PC-9 (cell line): ENCODE data around the gene TCF3. TPM values are rescaled to one million over a fixed set of nuclear protein-coding genes. Genes with fewer than 3 reads are reported as not detected.

Experiments used
- BruUV-seq: library from RNA; stranded (reverse); fragments of 400-500 nt; replicated peaks from 2 replicates; lab custom pipeline; 2021; lab: Mats Ljungman, UMichigan
- CTCF ChIA-PET: fragments of 300-600 bp; sonication (Branson Sonifier 250); formaldehyde crosslinking; loops from one replicate; lab custom pipeline; 2022; ENCODE audit warnings: antibody characterized with exemption; lab: Charles Lee
- POLR2A ChIA-PET: fragments of 300-600 bp; sonication (Branson Sonifier 250); formaldehyde crosslinking; loops from one replicate; lab custom pipeline; 2022; ENCODE audit warnings: antibody characterized with exemption; ENCODE audit not compliant: unreplicated experiment; lab: Charles Lee
- DNase-seq, 2 experiments: peaks; one replicate each; pipeline versions ENCODE4 v3.0.0 to v3.0.0-alpha.2; 2015 to 2022; ENCODE audit warnings: mixed read lengths in 1 of 2
- H2AFZ ChIP-seq: fragments of 200-600 bp; sonication (generic); 2 replicates; pipeline ENCODE4 v1.8.1; 2017; ENCODE audit warnings: antibody characterized with exemption
- H3F3A ChIP-seq: fragments of 200-600 bp; sonication (generic); 2 replicates; pipeline ENCODE4 v1.8.1; 2017; ENCODE audit warnings: antibody characterized with exemption, mild to moderate bottlenecking, low read depth; ENCODE audit not compliant: insufficient read depth
- H3K27ac ChIP-seq: fragments of 200-600 bp; sonication (generic); 2 replicates; pipeline ENCODE4 v1.6.1; 2016; ENCODE audit warnings: mixed run types
- H3K27me3 ChIP-seq: fragments of 200-600 bp; sonication (generic); 2 replicates; pipeline ENCODE4 v1.6.1; 2016; ENCODE audit warnings: low read depth, mixed run types; ENCODE audit not compliant: insufficient read depth
- H3K36me3 ChIP-seq: fragments of 200-600 bp; sonication (generic); 2 replicates; pipeline ENCODE4 v1.6.1; 2016; ENCODE audit warnings: low read depth, mixed run types
- H3K4me1 ChIP-seq: fragments of 200-600 bp; sonication (generic); replicated peaks from 2 replicates; pipeline ENCODE4 v1.6.1; 2016; ENCODE audit warnings: mixed run types; ENCODE audit not compliant: insufficient read depth
- H3K4me2 ChIP-seq: fragments of 200-600 bp; sonication (generic); 2 replicates; pipeline ENCODE4 v1.6.1; 2017; ENCODE audit warnings: mixed run types
- H3K4me3 ChIP-seq: fragments of 200-600 bp; sonication (generic); 2 replicates; pipeline ENCODE4 v1.6.1; 2016; ENCODE audit warnings: mixed run types
- H3K79me2 ChIP-seq: fragments of 200-600 bp; sonication (generic); 2 replicates; pipeline ENCODE4 v1.6.1; 2017; ENCODE audit warnings: low read depth, mixed run types
- H3K9me2 ChIP-seq: fragments of 200-600 bp; sonication (generic); 2 replicates; pipeline ENCODE4 v1.8.1; 2017; ENCODE audit warnings: mild to moderate bottlenecking; ENCODE audit not compliant: insufficient read depth
- H3K9me3 ChIP-seq: fragments of 200-600 bp; sonication (generic); 2 replicates; pipeline ENCODE4 v1.8.1; 2016; ENCODE audit warnings: low read depth; ENCODE audit not compliant: insufficient read depth
- H4K20me1 ChIP-seq: fragments of 200-600 bp; sonication (generic); 2 replicates; pipeline ENCODE4 v1.8.1; 2017; ENCODE audit not compliant: insufficient read depth
- CTCF ChIP-seq: fragments of 200-600 bp; sonication (generic); conservative IDR thresholded peaks from 2 replicates; pipeline ENCODE4 v1.6.1; 2017; ENCODE audit warnings: mixed run types, antibody characterized with exemption, mild to moderate bottlenecking, moderate library complexity
- EZH2 ChIP-seq: fragments of 200-600 bp; sonication (generic); IDR thresholded peaks from 2 replicates; pipeline ENCODE4 v1.8.0; 2017; ENCODE audit warnings: antibody characterized with exemption, low read depth
- intact Hi-C: fragments of 100-400 bp; cut with micrococcal nuclease; formaldehyde crosslinking; loops from one replicate; pipeline ENCODE4 v1.10.0; 2022; ENCODE audit not compliant: unreplicated experiment
- total RNA-seq: library from RNA; stranded (reverse); gene quantifications from 2 replicates; pipeline ENCODE4 v1.2.3, GENCODE V29; 2021

TCF3 gene
- total RNA-seq, 1 experiment from 2014 or later, result 98.0 TPM

GRCh38 chr19:1619703-1620102, 32.7 kb downstream of the TCF3 start:
- H3K9me3 ChIP-seq, result no peaks in the 10 kb centered on the region
- no peak for DNase-seq
- POLR2A ChIA-PET, result interaction anchor here (0.6 kb wide), 1 partner anchor 128 kb away, joined by 4 read pairs; no protein-coding TSS in a partner anchor
- H3F3A ChIP-seq, result no peaks in the 10 kb centered on the region
- H3K79me2 ChIP-seq, result no peaks in the 10 kb centered on the region
- H2AFZ ChIP-seq, result no peak overlapping the region
- no peaks in the 10 kb centered on the region for H4K20me1 ChIP-seq
- no peak overlapping the region for H3K27ac ChIP-seq
- CTCF ChIA-PET, result no interaction called here
- no peaks in the 10 kb centered on the region for H3K36me3 ChIP-seq
- intact Hi-C loops, result no loop called here
- TF ChIP-seq CTCF (no peak), EZH2 (no peak)
- no peaks in the 10 kb centered on the region for H3K9me2 ChIP-seq
- no peaks in the 10 kb centered on the region for H3K4me1 ChIP-seq
- no peak overlapping the region for H3K4me3 ChIP-seq
- no peak overlapping the region for H3K4me2 ChIP-seq
- H3K27me3 ChIP-seq, result no peaks in the 10 kb centered on the region
- no TSS peak for BruUV-seq

- TF ChIP-seq EZH2 (no peak), CTCF (no peak)
- Histone ChIP-seq H3K4me3 (no peak overlapping the region), H4K20me1 (no peaks in the 10 kb centered on the region), H3F3A (no peaks in the 10 kb centered on the region), H3K9me3 (no peaks in the 10 kb centered on the region), H3K9me2 (no peaks in the 10 kb centered on the region), H3K4me1 (no peaks in the 10 kb centered on the region), H3K27ac (no peak overlapping the region), H3K79me2 (no peaks in the 10 kb centered on the region), H3K4me2 (no peak overlapping the region), H3K36me3 (no peaks in the 10 kb centered on the region), H2AFZ (no peak overlapping the region), H3K27me3 (no peaks in the 10 kb centered on the region)
- intact Hi-C loops, result no loop called here
- no TSS peak for BruUV-seq
- ChIA-PET CTCF (no interaction called here), POLR2A (interaction anchor here (0.6 kb wide), 1 partner anchor 128 kb away, joined by 4 read pairs; no protein-coding TSS in a partner anchor)
- no peak for DNase-seq
Measured at GRCh38 chr19:1619094-1619439, 33.3 kb downstream of the TCF3 start.

- Histone ChIP-seq H3K36me3 (no peaks in the 10 kb centered on the region), H3K4me1 (no peaks in the 10 kb centered on the region), H3K9me2 (no peaks in the 10 kb centered on the region), H3K4me2 (no peak overlapping the region), H3K9me3 (no peaks in the 10 kb centered on the region), H3K27ac (no peak overlapping the region), H3K4me3 (no peak overlapping the region), H4K20me1 (no peaks in the 10 kb centered on the region), H3K79me2 (no peaks in the 10 kb centered on the region), H3F3A (no peaks in the 10 kb centered on the region), H2AFZ (no peak overlapping the region), H3K27me3 (no peaks in the 10 kb centered on the region)
- no peak for TF ChIP-seq EZH2
- TF ChIP-seq CTCF, result peak; percentile 45; the same call in 1 of the 2 replicates
- ChIA-PET CTCF (interaction anchor here (0.6 kb wide), 1 partner anchor 74 kb away, joined by 3 read pairs; no protein-coding TSS in a partner anchor), POLR2A (no interaction called here)
- intact Hi-C loops, result no loop called here
- DNase-seq, result peak in 1 of 2 experiments; percentile 46
- no TSS peak for BruUV-seq
Measured at GRCh38 chr19:1618157-1619093, 34.0 kb downstream of the TCF3 start.
